ENCODE results near the gene CST3.
"Not testable (repeated sequence)": the region's sequence is repeated elsewhere in the genome, so short reads cannot be mapped to it uniquely, and the experiment has no call there.

The CST3 gene

DNA sequence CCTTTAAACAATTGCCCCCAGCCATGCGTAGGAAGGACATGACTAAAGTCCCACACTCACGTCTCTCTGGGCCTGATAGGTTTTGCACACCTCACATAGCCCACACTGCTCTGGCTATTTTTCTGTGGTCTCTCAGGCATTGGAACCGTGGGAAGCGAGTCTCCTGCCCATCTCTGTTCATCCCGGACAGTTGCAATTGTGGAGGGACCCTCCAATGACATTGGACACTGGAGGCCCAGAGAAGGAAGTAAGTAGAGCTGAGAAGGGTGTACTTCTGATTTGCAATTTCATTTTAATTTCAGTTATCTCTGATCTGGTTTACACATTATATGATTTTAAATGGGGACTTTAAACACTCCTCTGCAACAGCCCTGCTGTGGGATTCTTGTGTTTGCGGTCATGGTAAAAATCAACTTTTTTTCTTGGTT lies 23.3 kb upstream of the CST3 start:
- DNase-seq (ENCODE audit: low read depth): no peak

DNA sequence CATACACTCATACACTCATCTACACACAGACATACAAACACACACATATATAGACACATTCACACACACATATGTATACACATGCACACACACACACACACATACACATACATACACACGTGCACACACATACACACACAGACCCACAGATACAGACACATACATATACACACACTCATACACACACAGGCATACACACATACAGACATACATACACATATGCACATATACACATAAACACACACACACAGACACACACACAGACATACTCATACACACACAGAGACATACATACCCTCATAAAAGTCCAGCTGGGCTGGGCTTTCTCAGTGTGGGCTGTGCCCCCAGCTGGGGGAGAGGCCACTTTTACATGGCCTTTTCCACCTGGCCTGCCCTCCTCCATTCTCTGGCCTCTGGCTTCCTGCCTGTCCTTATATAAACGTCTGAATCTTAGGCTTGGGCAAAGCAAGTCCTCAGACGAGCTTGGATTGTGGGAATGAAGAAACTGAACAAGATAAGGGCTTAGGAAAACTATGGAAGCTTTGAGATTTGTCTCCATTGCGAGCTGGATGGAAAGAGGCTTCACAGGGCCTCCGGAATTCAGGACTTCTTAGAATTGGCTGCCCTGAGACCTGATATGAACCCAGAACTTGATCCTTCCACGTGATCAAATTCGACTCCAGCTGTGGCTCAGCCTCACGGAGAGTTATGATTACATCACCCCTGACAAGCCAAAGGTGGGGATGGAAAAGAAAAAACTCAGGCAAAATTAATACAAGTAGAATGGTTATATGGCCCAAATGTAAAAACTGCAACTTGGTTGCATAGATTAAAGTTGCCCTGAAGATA lies 22.5 kb upstream of the CST3 start:
- DNase-seq (ENCODE audit: low read depth): no peak

DNA sequence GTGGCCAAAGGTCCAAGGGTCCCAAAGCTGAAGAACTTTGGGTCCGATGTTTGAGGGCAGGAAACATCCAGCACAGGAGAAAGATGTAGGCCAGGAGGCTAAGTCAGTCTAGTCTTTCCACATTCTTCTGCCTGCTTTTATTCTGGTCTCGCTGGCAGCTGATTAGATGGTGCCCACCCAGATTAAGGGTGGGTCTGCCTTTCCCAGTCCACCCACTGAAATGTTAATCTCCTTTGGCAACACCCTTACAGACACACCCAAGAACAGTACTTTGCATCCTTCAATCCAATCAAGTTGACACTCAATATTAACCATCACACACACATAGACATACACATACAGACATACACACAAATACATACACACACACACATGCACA lies 21.8 kb upstream of the CST3 start:
- not testable (repeated sequence) for DNase-seq (ENCODE audit: low read depth)

DNA sequence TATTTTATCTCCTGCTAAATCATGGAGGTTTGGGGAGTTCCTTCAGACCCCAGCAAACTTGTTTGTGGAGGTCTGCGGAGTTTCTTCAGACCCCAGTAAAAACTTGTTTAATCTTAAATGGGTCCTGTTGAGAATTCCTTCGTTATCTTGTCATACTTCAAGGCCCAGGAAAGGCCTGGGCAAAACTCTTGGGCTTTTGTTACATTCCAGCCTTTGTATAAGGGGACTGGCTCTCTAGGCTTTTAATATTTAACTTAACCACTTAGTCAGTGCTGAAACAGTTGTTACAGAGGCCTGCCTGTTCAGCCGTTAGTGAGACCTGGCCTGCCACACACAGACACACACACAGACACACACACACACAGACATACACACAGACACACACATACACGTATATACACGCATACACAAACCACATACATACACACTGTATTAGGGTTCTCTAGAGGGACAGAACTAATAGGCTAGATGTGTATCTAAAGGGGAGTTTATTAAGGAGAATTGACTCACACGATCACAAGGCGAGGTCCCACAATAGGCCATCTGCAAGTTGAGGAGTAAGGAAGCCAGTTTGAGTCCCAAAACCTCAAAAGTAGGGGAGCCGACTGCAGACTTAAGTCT lies 21.3 kb upstream of the CST3 start:
- no peak for DNase-seq (ENCODE audit: low read depth)

DNA sequence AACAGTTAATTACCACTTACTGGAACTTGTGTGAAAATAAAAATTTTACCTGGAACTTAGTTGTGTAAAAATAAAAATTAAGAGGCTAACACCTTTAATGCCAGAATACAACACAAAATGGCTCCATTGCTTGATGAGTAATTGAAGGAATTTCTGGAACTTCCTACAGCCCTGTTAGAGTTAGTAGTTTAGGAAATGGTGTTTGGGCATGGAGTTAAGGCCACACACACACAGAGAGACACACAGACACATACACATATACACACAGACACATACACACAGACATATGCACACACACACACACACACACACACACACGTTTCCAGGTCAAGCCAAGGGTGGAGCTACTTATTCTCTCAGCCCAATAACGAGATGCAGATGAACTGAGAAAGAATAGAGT lies 20.6 kb upstream of the CST3 start:
- no peak for DNase-seq (ENCODE audit: low read depth)

DNA sequence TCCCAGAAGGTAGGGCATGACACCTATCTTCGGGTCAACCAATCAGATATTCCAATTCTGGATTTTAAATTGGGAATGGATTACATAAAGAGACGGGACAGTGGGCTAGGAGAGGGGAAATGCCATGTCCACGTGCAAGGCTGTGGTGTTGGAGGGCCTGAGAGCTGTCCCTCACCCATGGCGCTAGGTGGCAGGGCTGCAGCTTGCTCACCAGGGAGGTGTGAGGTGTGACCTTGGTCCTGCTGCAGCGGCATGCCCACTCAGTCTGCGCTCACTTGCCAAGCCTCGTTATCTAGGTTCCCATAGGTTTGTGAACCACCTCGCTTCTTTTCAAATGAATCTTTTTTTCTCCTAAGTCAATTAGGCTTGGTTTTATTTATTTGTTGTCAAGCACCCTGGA lies 19.4 kb upstream of the CST3 start:
- DNase-seq (ENCODE audit: low read depth): no peak

DNA sequence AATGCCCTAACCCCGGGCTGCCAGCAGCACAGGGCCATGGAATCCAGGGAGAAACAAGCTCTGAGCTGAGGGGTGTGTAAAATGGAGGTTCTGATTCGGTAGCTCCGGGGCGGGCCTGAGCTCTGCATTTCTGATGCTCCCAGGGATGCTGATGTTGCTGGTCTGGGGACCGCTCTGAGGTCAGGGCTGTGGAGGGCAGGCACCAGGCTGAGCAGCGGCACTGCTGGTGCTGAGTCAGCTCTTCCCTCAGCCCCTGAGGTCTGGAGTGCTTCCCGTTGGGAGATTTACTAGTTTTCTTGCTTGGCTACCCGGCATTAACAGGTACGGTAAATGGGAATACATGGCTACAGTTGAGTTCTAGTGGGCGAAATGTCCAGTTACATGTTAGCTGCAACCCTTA lies 18.6 kb upstream of the CST3 start:
- DNase-seq (ENCODE audit: low read depth): no peak

DNA sequence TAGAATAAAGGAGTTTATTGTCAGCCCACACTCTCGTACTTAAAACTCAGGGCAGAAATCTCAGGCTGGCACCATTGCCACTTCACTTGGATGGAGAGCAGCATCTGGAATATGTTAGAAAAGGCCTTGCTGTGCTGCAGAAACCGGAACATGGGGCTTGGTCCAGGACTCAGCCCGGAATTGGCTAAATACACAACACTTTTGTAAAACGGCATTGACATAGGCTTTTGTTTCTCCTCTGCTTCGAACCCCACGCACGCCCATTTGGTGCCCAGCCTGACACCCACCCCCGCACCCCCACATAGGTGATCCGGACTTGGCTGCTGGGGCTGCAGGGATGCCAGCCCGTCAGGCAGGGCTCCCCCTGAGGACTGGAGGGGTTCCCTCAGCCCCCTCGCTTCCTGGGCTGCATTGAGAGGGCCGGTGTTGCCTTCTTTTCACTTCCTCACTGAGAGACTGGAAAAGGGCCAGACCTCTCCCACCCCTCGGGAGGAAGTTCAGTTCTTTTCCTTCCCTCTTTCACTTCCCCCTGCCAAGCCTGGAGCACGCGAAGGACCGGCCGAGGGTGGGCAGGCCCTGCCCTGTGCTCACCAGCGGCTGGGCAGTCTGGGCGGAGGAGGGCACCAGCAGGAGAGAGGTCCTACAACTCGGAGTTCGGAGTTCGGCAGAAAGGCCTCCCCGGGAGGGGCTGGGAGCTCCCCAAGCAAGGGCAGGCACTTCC lies 17.9 kb upstream of the CST3 start:
- no peak for DNase-seq (ENCODE audit: low read depth)

DNA sequence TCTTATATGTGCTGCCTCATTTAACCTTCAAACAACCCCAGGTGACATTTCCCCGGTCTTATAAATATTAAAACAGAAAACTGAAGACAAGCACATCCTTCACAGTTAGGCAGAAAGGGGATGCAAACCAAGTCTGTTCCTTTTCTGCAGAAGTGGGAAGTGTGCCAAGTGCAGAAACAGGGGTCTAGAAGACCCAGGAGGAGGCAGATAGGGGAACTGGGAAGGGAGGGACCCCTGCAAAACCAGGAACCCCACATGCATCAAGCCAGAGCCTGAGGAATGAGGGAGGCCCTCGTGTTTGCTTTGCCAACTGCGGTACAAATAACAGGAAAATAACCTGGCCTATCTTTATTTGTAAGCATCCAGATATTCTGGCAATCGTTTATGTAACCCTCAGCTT lies 17.0 kb upstream of the CST3 start:
- no peak for DNase-seq (ENCODE audit: low read depth)

DNA sequence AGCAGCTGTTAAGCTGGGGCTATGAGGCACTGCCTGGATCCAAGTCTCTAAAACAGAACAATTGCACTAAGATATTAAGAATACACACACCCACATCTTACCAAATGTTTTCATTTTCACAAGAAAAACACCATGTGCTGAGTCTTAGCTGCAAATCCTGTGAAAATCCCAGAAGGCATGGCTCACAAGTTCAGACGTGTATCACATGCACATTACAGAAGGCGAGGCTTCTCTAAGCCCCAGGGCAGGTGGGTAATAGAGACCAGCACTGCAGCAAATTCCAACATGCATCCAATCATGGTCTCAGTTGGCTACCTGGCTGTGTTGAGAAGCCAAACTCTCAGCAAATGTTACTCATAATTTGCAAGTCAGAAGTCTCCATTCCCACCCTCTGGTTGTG lies 16.2 kb upstream of the CST3 start:
- DNase-seq (ENCODE audit: low read depth): no peak

DNA sequence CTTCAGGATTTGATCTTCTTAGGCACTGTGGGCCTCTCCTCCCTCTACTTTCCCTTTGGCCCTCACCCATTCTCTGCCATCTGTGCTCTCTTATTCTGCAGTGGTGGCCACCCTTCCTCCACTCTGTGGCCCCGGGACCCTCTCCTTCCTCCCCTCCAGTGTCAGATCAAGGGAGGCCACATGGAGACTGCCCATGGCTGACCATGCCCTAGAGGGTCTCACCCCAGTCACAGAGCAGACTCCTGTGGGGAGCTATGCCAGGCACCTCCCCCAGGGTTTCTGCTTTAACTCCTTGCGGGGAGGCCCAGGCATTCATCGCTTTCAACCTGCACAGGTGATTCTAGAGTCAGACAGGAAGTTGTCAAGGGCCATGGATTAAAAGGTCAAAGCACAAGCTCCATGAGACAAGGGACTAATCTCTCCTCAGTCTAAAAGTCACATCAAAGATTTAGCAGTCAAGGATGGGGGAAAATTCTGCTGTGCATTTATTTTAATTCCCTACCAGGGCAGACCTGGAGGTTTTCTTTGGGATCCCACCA lies 15.7 kb upstream of the CST3 start:
- no peak for DNase-seq (ENCODE audit: low read depth)

DNA sequence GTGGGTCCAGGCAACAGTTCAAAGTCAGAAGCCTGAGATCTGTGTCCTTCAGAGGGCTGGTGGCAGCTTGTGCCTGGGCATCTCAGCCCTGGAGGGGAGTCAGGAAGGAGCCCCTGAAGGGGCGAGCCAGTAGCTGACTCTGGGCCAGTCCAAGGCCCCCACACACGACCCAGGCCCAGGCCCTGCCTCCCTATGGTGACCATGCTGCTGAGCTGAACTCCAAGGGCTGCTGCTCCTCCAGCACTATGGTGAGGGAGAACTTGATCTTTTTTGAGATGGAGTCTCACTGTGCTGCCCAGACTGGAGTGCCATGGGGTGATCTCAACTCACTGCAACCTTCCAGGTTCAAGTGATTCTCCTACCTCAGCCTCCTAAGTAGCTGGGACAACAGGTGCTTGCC lies 15.2 kb upstream of the CST3 start:
- DNase-seq (ENCODE audit: low read depth): no peak

DNA sequence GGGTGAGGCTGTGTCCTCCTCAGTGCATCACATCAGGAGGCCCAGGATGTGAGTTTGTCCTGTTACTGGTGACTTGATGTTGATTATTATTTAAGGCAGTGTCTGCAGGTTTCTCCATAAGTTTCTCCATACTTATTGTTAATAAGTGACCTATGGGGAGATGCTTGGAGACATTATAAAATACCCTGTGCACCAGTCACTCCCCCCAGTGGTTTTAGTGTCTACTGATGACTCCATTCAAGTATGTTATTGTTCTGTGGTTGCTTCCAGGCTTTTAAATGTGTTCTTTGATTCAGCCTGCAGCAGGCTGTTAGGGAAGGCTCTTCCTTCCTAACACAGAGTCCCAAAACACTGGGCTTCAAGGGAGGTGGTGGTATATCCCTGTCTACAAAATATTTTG lies 14.6 kb upstream of the CST3 start:
- no peak for DNase-seq (ENCODE audit: low read depth)

DNA sequence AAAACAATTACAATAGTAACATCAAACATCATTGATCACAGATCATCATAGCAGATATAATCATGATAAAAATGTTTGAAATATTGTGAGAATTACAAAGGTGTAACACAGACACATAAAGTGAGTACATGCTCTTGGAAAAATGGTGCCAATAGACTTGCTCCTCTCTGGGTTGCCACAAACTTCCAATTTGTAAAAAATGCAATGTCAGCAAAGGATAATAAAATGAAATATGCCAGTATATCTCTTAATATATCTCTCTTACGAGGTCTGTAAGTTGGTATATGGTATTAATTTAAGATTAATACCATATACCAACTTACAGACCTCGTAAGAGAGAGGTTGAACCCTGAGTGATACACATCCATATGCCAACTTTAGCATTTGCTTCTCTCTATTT lies 13.4 kb upstream of the CST3 start:
- no peak for DNase-seq (ENCODE audit: low read depth)

DNA sequence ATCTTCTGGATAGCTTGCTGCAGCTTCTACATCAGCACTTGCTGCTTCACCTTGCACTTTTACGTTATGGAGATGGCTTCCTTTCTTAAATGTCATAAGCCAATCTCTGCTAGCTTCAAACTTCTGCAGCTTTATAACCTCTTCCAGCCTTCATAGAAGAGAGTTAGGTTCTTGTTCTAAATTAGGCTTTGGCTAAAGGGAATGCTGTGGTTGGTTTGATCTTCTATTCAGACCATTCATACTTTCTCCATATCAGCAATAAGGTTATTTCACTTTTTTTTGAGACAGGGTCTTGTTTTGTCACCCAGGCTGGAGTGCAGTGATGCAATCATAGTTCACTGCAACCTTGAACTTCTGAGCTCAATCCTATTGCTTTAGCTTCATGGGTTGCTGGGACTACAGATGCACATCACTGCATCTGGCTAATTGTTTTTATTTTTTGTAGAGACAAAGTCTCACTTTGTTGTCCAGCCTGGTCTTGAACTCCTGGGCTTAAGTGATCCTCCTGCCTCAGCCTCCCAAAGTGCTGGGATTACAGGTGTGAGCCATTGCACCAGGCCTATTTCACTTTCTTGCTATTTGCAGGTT lies 12.2 kb upstream of the CST3 start:
- DNase-seq (ENCODE audit: low read depth): no peak

DNA sequence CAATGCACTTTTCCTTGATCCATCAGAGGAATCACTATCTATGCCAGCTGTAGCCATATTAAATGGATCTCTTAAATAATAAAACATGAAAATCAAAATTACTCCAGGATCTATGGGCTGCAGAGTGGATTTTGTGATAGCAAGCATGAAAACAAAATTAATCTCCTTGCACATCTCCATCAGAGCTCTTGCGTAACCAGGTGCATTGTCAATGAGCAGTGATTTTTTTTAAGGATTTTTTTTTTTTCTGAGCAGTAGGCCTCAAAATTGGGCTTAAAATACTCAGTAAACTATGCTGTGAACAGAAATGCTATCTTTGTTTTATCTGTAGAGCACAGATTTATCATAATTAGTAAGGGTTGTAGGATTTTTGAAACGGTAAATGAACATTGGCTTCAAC lies 11.5 kb upstream of the CST3 start:
- no peak for DNase-seq (ENCODE audit: low read depth)

DNA sequence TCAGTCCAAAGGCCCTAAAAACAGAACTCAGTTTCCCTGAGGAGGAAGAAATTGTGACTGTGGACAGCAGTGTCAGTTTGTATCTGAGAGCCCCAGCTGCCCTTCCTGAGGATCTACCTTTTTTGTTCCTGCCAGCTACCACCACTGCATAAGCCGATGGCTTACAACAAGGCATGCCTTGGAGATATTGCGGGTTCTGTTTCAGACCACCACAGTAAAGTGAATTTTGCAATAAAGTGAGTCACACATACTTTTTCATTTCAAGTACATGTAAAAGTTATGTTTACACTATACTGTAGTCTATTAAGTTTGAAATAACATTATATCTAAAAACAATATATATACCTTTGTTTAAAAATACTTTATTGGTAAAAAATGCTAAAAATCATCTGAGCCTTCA lies 9.6 kb upstream of the CST3 start:
- no peak for DNase-seq (ENCODE audit: low read depth)

DNA sequence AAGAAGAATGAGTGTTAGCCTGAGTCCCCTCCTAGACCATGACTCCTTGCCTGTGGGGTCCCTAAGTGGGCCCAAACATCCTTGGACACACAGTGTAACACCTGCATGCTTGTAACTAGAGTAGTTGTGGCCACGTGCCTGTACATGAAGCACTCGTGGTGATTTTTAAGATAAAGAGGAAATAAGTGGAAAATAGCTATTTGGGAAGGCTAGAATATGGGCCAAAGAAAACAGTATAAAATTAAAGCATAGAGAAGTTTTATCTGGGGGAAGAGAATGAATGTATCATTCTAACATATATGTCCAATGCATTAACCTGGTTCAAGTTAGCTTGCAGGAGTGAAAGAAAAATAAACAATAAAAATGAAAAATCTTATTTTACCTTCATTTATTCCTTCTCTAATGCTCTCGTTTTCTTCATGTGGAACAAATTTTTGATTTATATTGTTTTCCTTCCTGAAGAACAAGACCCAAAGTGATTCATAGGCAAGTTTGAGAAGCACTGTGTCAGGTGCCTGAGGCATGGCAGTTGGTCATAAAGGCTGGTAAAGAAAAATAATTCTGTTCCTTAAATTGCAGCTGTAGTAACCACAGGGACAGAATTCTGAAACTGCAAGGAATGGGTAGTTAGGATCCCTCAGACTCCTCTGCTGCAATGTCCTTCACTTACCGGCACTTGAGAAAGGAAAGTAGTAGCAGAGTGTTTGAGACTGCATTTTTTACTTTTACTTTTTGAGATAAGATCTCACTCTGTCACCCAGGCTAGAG lies 8.5 kb upstream of the CST3 start:
- DNase-seq (ENCODE audit: low read depth): no peak

DNA sequence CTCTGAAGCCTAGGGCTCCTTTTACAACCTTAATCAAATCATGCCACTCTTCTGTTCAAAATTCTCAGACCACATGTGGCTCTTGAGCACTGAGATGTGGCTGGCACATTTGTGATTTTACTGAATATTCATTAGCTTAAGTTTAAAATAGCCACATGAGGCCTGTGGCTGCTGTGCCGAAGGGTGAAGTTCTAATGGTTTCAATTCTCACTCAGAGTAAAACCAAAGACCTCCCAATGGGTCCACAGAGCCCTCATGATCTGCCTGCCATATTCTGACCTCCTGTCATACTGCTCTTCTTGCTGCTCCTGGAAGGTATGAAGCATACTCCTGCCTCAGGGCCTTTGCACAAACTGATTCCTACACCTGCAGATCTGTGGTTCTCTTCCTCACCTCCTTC lies 7.8 kb upstream of the CST3 start:
- no peak for DNase-seq (ENCODE audit: low read depth)

DNA sequence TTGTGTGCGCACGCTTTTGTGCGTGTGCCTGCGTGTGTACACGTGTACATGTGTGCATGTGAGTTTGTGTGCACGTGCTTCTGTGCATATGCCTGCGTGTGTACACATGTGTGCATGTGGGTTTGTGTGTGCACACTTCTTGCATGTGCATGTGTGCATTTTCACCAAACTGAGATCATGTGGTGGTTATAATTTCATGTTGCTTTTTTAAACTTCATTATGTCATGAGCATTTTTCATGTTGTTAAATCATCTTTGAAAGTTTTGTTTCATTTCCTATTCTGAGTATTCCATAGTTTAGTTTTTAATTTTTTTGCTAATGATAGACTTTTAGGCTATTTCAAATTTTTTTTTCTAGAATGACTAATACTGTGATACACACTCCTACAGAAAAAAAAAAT lies 6.4 kb upstream of the CST3 start:
- no peak for DNase-seq (ENCODE audit: low read depth)

DNA sequence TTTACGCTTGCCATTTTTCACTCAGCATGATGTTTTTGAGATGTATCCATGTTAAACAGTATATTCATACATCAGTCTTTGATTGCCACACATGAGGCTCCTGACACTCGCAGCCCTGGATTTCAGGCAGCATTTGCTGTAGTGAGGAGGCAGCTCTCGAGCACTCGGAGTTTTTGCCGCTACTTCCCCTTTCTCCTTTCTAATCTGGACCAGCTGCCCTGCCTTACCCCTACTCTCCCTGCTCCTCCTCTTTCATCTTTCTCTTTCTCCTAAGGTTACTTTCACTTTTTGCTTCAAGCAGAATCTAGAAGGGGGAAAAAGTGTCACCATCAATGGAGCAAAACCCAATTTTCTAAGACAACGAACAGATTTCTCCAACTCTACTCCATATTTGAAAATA lies 5.9 kb upstream of the CST3 start:
- no peak for DNase-seq (ENCODE audit: low read depth)

Data from stimulated activated CD8-positive, alpha-beta memory T cell treated with anti-CD3 and anti-CD28 coated beads, Interleukin-12 subunit alpha, Interleukin-12 subunit beta, amount 100 ng/mL, for 1 hour (primary cell).